Aorta (tissue), 5 donors: ENCODE measurements around the gene OR5AU1. TPM values are rescaled to one million over a fixed set of nuclear protein-coding genes. Genes with fewer than 3 reads are reported as not detected.

Source experiments
- ATAC-seq: fragments of 200-7000 bp; cut with Tn5 transposase; one replicate; pipeline ENCODE4 v1.9.1; 2022; ENCODE audit warnings: moderate library complexity; ENCODE audit not compliant: low FRiP score
- DNase-seq, 2 donors: peaks; one replicate each; pipeline ENCODE4 v3.0.0-alpha.2; 2020
- H3K27ac ChIP-seq, 2 donors: one replicate each; pipeline ENCODE4 v1.5.1; 2013; ENCODE audit warnings: low read length in 2 of 2, mild to moderate bottlenecking in 2 of 2, moderate library complexity in 2 of 2, control low read depth in 1 of 2, inconsistent platforms in 1 of 2, low read depth in 1 of 2
- H3K27me3 ChIP-seq, 2 donors: one replicate each; pipeline ENCODE4 v1.6.1; 2013; ENCODE audit warnings: control low read depth in 1 of 2, low read length in 1 of 2, mild to moderate bottlenecking in 1 of 2, moderate library complexity in 1 of 2; ENCODE audit not compliant: insufficient read depth in 2 of 2, control insufficient read depth in 1 of 2
- H3K36me3 ChIP-seq, 2 donors: one replicate each; pipeline ENCODE4 v1.6.1; 2013; ENCODE audit warnings: control low read depth in 1 of 2, low read length in 1 of 2, mild to moderate bottlenecking in 1 of 2; ENCODE audit not compliant: insufficient read depth in 2 of 2, control insufficient read depth in 1 of 2
- H3K4me1 ChIP-seq, 2 donors: one replicate each; pipeline ENCODE4 v1.6.1; 2013; ENCODE audit warnings: low read length in 2 of 2, control low read depth in 1 of 2, mild to moderate bottlenecking in 1 of 2, moderate library complexity in 1 of 2; ENCODE audit not compliant: insufficient read depth in 2 of 2, control insufficient read depth in 1 of 2
- H3K4me3 ChIP-seq, 2 donors: one replicate each; pipeline ENCODE4 v1.5.1; 2013; ENCODE audit warnings: low read length in 2 of 2, control low read depth in 1 of 2, mild to moderate bottlenecking in 1 of 2
- H3K9me3 ChIP-seq: one replicate; pipeline ENCODE4 v1.6.1; 2013; ENCODE audit warnings: mild to moderate bottlenecking, low read length; ENCODE audit not compliant: control insufficient read depth
- WGBS, 2 donors: extraction: QIAGEN DNeasy Blood & Tissue Kit; methylation state at CpG; one replicate each; pipeline ENCODE4 v1.1.7; 2013; 5-methylcytosine and 5-hydroxymethylcytosine counted together
- intact Hi-C, 2 donors: fragments of 100-400 bp; cut with DNase I; formaldehyde crosslinking; loops; one replicate each; pipeline versions ENCODE4 v1.14.2 to v1.15.0; 2022
- polyA plus RNA-seq, 2 donors: library from polyadenylated mRNA; stranded (reverse); fragments of 200-250 nt; gene quantifications; one replicate each; pipeline ENCODE4 v1.2.3, GENCODE V29; 2013
- total RNA-seq, 2 donors: library from RNA; stranded (reverse); fragmentation: NEBNext Ultra II Directional; extraction: Animal tissue kit (Norgen Biotek cat#: 25700); gene quantifications; one replicate each; pipeline ENCODE4 v1.2.1, GENCODE V29; 2021
- donor health status: healthy with polysubstance abuse.
- donor health status: Bipolar disorder and iron deficiency.
- donor health status: DM: no; HTN: no; CAD: no.
- donor health status: DM: no; HTN: no; CAD: no.
- donor health status: DM: yes; HTN: yes; CAD: no.

OR5AU1 gene
- total and polyA plus RNA-seq, 4 donors: not detected

DNA sequence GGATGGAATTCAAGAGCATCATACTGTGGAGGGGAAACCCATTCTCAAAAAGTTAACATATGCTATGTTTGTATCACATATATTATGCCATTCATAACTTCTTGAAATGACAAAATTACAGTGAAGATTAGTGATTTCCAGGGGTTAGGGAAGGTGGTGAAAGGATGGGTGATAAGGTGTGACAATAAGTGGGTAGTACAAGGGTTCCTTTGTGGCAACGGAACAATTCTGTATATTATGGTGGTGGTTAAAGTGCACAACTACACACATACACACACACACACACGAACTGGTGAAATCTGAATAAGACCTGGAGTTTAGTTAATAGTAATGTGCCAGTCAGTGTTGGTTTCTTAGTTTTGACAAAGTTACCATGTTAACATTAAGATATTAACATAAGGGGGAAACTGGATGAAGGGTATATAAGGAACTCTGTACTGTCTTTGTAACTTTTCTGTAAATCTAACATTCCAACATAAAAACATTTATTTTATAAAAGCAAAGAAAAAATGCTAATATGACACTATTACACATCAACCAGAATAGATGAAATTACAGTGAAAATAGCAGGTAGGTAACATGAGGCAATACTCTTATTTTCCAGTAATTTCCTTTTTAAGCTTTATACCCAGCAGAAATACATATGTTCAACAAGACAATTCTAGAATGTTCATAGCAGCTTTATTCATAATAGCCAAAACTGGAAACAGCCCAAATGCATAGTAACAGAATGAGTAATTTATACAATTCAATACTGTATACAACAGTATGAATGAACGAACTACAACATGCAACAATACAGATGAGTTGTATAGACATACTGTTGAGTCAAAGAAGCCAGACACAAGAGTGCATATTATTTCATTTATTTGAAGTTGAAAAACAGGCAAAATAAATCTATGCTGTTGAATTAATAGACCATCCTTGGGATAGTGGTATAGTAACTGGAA lies 44.0 kb upstream of the OR5AU1 start:
- DNase-seq: no peak
- no peak overlapping the region for H3K27ac ChIP-seq
- peaks cover 0 to 2% of the 10 kb centered on the region in 2 donors for H3K36me3 ChIP-seq
- H3K4me1 ChIP-seq: peaks cover 0 to 2% of the 10 kb centered on the region in 2 donors
- no peak overlapping the region for H3K4me3 ChIP-seq
- no peaks in the 10 kb centered on the region for H3K27me3 ChIP-seq
- no peaks in the 10 kb centered on the region for H3K9me3 ChIP-seq
- ATAC-seq: no peak
- 73 to 76% methylated on average over 3 of the region's 3 CpGs for WGBS, 2 donors
- intact Hi-C loops: no loop called here

GRCh38 chr14:21197418-21198205 lies 41.7 kb upstream of the OR5AU1 start:
- 96 to 98% methylated on average over 2 of the region's 2 CpGs for WGBS, 2 donors
- intact Hi-C loops: no loop called here
- no peaks in the 10 kb centered on the region for H3K9me3 ChIP-seq
- DNase-seq (no peak), ATAC-seq (no peak)
- no peak overlapping the region for H3K4me3 ChIP-seq
- H3K27ac ChIP-seq: no peak overlapping the region
- H3K36me3 ChIP-seq: peaks cover 0 to 2% of the 10 kb centered on the region in 2 donors
- H3K27me3 ChIP-seq: no peaks in the 10 kb centered on the region
- H3K4me1 ChIP-seq: peaks cover 0 to 2% of the 10 kb centered on the region in 2 donors

GRCh38 chr14:21194597-21194996 lies 38.7 kb upstream of the OR5AU1 start:
- no peak for ATAC-seq
- Histone ChIP-seq H3K4me3 (no peak overlapping the region), H3K9me3 (no peaks in the 10 kb centered on the region), H3K27me3 (no peaks in the 10 kb centered on the region), H3K27ac (no peak overlapping the region), H3K36me3 (no peaks in the 10 kb centered on the region), H3K4me1 (no peaks in the 10 kb centered on the region)
- DNase-seq: no peak
- intact Hi-C loops: no loop called here

DNA sequence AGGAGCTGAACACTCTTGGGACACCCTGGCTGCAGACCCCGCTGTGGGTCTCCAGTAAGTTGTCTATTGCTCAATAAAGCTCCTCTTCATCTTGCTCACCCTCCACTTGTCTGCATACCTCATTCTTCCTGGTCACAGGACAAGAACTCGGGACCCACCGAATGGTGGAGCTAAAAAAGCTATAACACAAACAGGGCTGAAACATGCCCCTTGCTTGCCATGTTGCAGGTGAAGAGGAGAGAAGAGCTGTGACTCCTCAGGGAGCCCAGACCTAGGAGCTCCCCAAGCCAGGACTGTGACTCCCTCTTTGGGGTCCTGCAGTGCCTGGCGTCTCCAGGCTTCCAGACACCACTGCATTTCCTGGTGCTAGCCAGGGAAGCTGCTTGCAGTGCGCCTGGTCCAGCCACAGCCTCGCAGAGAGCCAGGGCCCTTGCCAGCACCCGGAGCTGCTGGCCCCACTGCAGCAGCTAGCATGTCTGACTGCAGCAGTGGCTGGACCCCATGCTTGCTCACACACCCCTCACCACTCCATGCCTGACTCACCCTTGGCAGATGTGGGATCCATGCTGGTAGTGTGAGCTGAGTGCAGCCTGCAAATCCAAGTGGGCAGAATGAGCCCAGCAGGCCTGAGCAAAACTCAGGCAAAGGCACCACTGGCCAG lies 37.1 kb upstream of the OR5AU1 start:
- DNase-seq (no peak), ATAC-seq (no peak)
- intact Hi-C loops: no loop called here
- Histone ChIP-seq H3K36me3 (no peaks in the 10 kb centered on the region), H3K27ac (no peak overlapping the region), H3K27me3 (no peaks in the 10 kb centered on the region), H3K4me1 (no peaks in the 10 kb centered on the region), H3K9me3 (no peaks in the 10 kb centered on the region), H3K4me3 (no peak overlapping the region)
- 73 to 75% methylated on average over 7 of the region's 7 CpGs for WGBS, 2 donors

GRCh38 chr14:21192447-21192822 lies 36.6 kb upstream of the OR5AU1 start:
- no peaks in the 10 kb centered on the region for H3K4me1 ChIP-seq
- intact Hi-C loops: no loop called here
- no peak overlapping the region for H3K4me3 ChIP-seq
- no peaks in the 10 kb centered on the region for H3K36me3 ChIP-seq
- no peak overlapping the region for H3K27ac ChIP-seq
- H3K9me3 ChIP-seq: no peaks in the 10 kb centered on the region
- DNase-seq (no peak), ATAC-seq (no peak)
- 12 to 15% methylated on average over 1 of the region's 1 CpG for WGBS, 2 donors
- H3K27me3 ChIP-seq: no peaks in the 10 kb centered on the region

GRCh38 chr14:21191809-21192446 lies 36.1 kb upstream of the OR5AU1 start:
- 14% methylated on average over 19 of the region's 19 CpGs for WGBS, 2 donors
- intact Hi-C loops: no loop called here
- Histone ChIP-seq H3K4me3 (no peak overlapping the region), H3K27ac (no peak overlapping the region), H3K9me3 (no peaks in the 10 kb centered on the region), H3K4me1 (no peaks in the 10 kb centered on the region), H3K27me3 (no peaks in the 10 kb centered on the region), H3K36me3 (no peaks in the 10 kb centered on the region)
- ATAC-seq: peak; percentile 78
- peak; percentile 80 to 86 for DNase-seq

GRCh38 chr14:21191261-21191808 lies 35.5 kb upstream of the OR5AU1 start:
- intact Hi-C loops: no loop called here
- H3K4me1 ChIP-seq: no peaks in the 10 kb centered on the region
- WGBS, 2 donors: 79 to 92% methylated on average over 7 of the region's 7 CpGs
- no peak overlapping the region for H3K4me3 ChIP-seq
- DNase-seq (no peak), ATAC-seq (no peak)
- H3K27ac ChIP-seq: no peak overlapping the region
- H3K27me3 ChIP-seq: no peaks in the 10 kb centered on the region
- H3K36me3 ChIP-seq: no peaks in the 10 kb centered on the region
- no peaks in the 10 kb centered on the region for H3K9me3 ChIP-seq

- intact Hi-C loops: no loop called here
- Histone ChIP-seq H3K27me3 (no peaks in the 10 kb centered on the region), H3K36me3 (no peaks in the 10 kb centered on the region), H3K4me1 (no peaks in the 10 kb centered on the region), H3K9me3 (no peaks in the 10 kb centered on the region), H3K27ac (no peak overlapping the region), H3K4me3 (no peak overlapping the region)
- ATAC-seq (no peak), DNase-seq (no peak)
- WGBS, 2 donors: 51 to 63% methylated on average over 5 of the region's 5 CpGs
These were observed 29.6 kb upstream of the OR5AU1 start for GRCh38 chr14:21185491-21185890.
